AG08396 (cell line): ENCODE measurements around the gene CDKN1A.
"Not testable (repeated sequence)": the region's sequence is repeated elsewhere in the genome, so short reads cannot be mapped to it uniquely, and the experiment has no call there.

Experiments used
- DNase-seq: peaks from one replicate; pipeline ENCODE4 v3.0.0; 2012; ENCODE audit warnings: low spot score, mixed read lengths

Gene CDKN1A

DNA sequence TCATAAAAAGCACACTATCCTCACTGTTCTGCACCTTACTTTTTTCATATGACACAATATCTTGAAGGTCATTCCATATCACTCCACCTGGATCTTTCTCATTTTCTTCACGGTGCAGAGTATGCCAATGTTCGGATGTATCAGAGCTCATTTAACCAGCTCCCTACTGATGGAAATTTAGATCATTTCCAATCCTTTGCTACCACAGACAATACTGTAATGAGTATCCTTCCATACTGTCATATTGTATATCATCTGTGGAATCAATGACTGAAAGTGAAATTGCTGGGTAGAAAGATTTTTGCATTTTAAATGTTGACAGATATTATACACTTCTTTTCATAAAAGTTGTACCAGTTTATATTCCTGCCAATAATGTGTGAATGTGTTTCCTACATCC lies 16.9 kb downstream of the CDKN1A start:
- DNase-seq, result no peak

GRCh38 chr6:36697481-36697903 lies 19.0 kb downstream of the CDKN1A start, which contains the start of gene RAB44:
RAB44 (plus strand) TSS chr6:36697826; CDS start chr6:36704236, 6,410 bp downstream.
- DNase-seq, result no peak

- DNase-seq, result no peak
Observed at GRCh38 chr6:36698196-36698595, 19.7 kb downstream of the CDKN1A start.

- no peak for DNase-seq
Observed at GRCh38 chr6:36698871-36699271, 20.4 kb downstream of the CDKN1A start.

DNA sequence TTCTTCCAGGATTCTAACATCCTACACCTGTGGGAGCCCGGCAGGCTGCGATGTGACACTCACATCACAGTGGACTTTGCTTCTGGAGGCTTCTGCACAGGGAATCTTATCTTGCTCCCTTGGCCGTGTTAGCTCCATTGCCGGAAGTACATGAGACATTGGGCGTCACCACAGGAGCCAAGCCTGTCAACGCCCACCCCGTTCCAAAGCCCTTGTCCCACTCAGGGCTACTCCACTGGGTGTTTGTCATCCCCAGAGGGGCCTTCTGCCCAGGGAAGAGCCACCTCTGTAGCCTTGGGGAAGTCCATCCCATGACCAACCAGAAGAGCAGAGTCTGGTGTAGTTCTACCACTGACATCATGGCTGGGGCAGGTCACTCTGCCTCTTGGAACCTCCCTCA lies 20.8 kb downstream of the CDKN1A start:
- DNase-seq, result no peak

DNA sequence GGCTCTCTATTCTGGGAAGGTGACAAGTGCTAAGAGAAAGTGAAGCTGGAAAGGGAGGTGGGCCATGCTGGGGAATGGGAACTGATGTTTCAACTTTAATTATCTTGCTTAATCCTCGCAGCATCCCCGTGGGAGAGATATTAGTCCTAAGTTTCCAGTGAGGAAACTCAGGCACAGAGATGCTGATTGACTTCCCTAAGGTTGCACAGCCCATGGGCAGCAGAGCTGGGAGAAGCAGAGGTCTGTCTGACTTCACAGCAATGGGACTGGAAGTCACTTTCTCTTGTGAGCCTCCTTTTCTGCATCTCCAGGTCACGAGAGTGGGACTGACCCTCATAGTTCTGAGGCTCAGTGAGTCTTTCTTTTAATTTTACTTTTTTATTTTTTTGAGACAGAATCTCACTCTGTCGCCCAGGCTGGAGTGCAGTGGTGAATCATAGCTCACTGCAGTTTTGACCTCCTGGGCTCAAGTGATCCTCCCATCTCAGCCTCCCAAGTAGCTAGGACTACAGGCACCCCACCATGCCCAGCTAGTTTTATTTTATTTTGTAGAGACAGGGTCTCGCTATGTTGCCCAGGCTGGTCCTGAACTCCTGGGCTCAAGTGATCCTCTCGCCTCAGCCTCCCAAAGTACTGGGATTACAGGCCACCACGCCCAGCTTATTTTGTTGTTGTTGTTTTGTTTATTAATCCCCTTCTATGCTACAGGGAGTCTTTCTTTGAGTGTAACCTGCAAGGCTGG lies 21.7 kb downstream of the CDKN1A start:
- no peak for DNase-seq

- DNase-seq, result no peak
Observed at GRCh38 chr6:36700831-36701230, 22.3 kb downstream of the CDKN1A start.

DNA sequence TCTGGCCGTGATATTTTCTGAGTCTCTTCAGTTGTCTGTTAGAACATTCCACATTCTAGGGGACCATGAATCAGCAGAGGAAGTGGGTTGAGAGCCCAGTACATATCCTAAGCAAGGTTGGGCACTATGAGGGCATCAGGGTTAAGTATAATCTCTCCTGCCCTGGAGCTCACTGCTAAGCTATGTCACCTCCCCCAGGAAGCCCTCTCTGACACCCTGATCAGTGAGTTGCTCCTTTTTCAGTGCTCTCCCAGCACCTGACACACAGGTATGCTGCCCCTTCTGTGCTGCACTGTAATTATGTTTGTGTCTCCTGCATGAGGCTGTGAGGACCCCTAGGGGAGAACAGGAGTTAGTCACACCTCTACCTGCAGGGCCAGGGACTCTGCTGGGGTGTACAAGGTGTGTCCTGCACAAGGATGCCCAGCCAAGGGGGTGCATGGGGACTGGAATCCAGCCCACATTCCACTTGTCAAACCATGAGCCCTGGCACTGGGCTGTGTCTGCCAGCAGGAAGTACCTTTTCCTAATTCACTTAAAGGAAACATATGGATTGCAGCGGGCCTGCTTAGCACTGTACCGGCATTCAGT lies 23.0 kb downstream of the CDKN1A start:
- no peak for DNase-seq

GRCh38 chr6:36702656-36703055 lies 24.1 kb downstream of the CDKN1A start:
- no peak for DNase-seq

DNA sequence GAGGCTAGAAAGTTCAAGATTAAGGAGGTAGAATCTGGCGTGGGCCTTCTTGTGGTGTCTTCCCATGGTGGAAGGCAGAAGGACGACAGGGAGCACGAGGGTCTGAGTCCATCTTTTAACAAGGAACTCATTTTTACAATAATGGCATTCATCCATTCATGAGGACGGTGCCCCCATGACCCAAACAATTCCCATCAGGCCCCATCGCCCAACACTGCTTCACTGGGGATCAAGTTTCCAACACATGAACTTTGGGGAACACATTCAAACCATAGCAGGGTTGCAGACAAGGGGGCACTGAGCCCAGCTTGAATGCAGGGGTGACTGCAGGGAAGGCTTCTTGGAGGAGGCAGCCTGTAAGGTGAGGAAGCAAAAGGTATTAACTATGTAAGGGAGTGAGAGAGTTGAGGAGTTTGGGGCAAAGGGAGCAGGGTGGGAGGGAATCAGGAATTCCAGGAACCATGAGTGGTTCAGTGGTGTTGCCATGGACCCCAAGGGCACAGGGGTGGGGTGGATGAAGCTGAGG lies 24.6 kb downstream of the CDKN1A start:
- DNase-seq, result no peak

DNA sequence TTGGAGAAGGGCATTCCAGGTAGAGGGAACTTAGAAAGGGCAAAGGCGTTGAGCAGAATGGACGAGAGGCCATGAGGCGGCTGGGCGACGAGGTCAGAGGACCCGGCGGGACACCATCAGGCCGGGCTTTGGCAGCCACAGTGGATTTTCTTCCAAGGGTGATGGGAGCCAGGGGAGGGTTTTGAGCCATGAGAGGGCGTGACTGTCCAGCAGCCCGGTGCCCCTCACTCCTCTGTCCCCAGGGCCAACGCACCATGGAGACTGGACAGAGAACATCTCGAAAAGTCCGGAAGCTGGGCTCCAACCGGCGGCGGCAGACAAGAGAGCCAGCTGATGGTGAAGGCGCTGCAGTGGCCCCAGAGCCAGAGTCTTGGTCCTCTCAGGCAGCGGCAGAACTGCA lies 25.5 kb downstream of the CDKN1A start:
- no peak for DNase-seq

- not testable (repeated sequence) for DNase-seq
Observed at GRCh38 chr6:36704961-36705577, 26.6 kb downstream of the CDKN1A start.

DNA sequence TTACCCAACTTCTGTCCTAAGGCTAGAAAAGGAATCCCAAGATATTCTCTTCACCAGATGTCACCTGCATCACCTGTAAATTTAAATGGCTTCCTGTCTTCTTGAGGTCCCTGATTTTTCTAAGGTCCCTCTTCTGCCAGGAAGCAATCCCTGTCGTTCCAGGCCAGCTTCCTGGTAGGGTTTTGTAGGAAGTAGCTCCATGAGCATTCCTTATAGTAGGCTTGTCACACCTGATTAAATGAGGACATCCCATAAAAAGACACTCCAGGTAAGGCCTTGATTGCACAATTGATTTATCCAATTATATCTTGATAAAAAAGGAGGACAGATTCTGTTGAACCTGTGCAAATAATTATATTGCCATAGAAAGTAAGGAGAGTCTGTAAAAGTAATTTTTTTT lies 27.8 kb downstream of the CDKN1A start:
- DNase-seq, result no peak

DNA sequence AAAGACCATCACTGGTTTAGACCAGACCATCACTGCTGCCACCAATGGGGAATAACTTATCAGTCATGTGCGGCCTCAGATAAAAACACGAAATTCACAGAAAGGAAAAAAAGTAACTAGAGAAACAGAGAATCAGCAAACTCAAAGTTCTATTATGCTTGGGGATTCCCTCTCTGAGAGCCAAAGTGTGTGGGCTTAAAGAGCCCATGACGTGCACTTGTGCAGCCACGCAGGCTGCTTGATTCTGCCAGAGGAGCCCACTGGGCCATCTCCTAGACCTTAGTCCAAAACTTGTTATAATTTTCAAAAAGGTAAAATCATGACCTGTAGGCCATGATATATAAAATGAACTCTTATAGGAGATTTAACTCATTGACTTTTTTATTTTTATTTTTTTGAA lies 34.3 kb downstream of the CDKN1A start:
- DNase-seq, result no peak

DNA sequence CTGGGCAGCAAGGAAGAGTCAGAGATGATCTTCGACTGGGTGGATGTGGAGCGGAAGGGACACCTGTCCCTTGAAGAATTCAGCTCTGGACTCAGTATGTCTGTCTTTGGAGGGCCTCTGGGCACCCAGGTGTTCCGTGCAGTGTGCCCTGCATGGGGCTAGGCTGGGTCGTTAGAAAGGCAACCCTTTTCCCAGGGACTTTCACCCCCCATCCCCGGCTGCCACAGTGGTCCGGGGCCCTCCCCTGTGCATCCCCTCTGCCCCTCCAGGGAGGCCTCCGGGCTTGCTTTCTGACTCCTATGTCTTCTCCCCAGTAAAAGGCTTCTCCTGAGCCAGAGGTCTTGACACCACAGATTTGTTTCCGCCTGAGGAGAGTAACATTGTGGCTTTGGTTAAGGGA lies 35.3 kb downstream of the CDKN1A start:
- no peak for DNase-seq

GRCh38 chr6:36714511-36714910 lies 36.0 kb downstream of the CDKN1A start:
- no peak for DNase-seq

- DNase-seq, result no peak
Observed at GRCh38 chr6:36715469-36715868, 37.0 kb downstream of the CDKN1A start.

- DNase-seq, result no peak
Observed at GRCh38 chr6:36716476-36717093, 38.1 kb downstream of the CDKN1A start.

- DNase-seq, result no peak
Observed at GRCh38 chr6:36717231-36717825, 38.8 kb downstream of the CDKN1A start.

GRCh38 chr6:36717871-36718540 lies 39.5 kb downstream of the CDKN1A start:
- DNase-seq, result no peak

- no peak for DNase-seq
Observed at GRCh38 chr6:36718560-36718959, 40.0 kb downstream of the CDKN1A start.

- no peak for DNase-seq
Observed at GRCh38 chr6:36719126-36719525, 40.6 kb downstream of the CDKN1A start.
